Uterus (tissue), 2 donors: ENCODE results near the gene CLCN3.
"Not testable (repeated sequence)": the region's sequence is repeated elsewhere in the genome, so short reads cannot be mapped to it uniquely, and the experiment has no call there.

Experiments used
- POLR2A ChIP-seq, 2 donors: fragments of 450-650 bp; IDR thresholded peaks; one replicate each; pipeline ENCODE4 v1.6.1; 2016; ENCODE audit warnings: antibody characterized with exemption in 2 of 2, mild to moderate bottlenecking in 1 of 2, moderate library complexity in 1 of 2
- TF ChIP-seq, protein P1 (sequence below), 4 experiments: fragments of 200-600 bp in 2 of 4; fragments of 450-650 bp in 2 of 4; sonication (generic) in 2 of 4; IDR thresholded peaks; one replicate each; pipeline ENCODE4 v1.5.1; 2016 to 2019; ENCODE audit warnings: antibody characterized with exemption in 4 of 4, mild to moderate bottlenecking in 2 of 4, moderate library complexity in 1 of 4

DNA sequence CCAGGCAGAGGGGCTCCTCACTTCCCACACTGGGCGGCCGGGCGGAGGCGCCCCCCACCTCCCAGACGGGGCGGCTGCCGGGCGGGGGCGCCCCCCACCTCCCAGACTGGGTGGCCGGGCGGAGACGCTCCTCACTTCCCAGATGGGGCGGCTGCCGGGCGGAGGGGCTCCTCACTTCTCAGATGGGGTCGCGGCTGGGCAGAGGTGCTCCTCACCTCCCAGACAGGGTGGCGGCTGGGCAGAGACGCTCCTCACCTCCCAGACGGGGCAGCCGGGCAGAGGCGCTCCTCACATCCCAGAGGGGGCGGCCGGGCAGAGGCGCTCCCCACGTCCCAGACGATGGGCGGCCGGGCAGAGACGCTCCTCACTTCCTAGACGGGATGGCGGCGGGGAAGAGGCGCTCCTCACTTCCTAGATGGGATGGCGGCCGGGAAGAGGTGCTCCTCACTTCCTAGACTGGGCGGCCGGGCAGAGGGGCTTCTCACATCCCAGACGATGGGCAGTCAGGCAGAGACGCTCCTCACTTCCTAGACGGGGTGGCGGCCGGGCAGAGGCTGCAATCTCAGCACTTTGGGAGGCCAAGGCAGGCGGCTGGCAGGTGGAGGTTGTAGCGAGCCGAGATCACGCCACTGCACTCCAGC is 58.7 kb downstream of the CLCN3 start:
- TF ChIP-seq, protein P1, sequence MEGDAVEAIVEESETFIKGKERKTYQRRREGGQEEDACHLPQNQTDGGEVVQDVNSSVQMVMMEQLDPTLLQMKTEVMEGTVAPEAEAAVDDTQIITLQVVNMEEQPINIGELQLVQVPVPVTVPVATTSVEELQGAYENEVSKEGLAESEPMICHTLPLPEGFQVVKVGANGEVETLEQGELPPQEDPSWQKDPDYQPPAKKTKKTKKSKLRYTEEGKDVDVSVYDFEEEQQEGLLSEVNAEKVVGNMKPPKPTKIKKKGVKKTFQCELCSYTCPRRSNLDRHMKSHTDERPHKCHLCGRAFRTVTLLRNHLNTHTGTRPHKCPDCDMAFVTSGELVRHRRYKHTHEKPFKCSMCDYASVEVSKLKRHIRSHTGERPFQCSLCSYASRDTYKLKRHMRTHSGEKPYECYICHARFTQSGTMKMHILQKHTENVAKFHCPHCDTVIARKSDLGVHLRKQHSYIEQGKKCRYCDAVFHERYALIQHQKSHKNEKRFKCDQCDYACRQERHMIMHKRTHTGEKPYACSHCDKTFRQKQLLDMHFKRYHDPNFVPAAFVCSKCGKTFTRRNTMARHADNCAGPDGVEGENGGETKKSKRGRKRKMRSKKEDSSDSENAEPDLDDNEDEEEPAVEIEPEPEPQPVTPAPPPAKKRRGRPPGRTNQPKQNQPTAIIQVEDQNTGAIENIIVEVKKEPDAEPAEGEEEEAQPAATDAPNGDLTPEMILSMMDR (IDR thresholded peaks at IDR 0.05): not testable (repeated sequence)
- not testable (repeated sequence) for TF ChIP-seq POLR2A (IDR thresholded peaks at IDR 0.05)
